ENCODE results near the gene RGS6. TPM values are rescaled to one million over a fixed set of nuclear protein-coding genes. Genes with fewer than 3 reads are reported as not detected.

RGS6 gene
- total and polyA plus RNA-seq, 2 experiments from 2014 or later = not detected

GRCh38 chr14:72094844-72095582 is 162.8 kb downstream of the RGS6 start:
- no peaks in the 10 kb centered on the region for H4K20me1 ChIP-seq (ENCODE audit: insufficient read depth)
- no peaks in the 10 kb centered on the region for H3K9me3 ChIP-seq (ENCODE audit: low read depth)
- no peak overlapping the region for H3K9ac ChIP-seq
- H3K4me3 ChIP-seq = no peak overlapping the region
- TF ChIP-seq EZH2 (IDR thresholded peaks at IDR 0.05; ENCODE audit: insufficient read depth, poor library complexity, severe bottlenecking) (no peak), EZH2phosphoT487 (IDR thresholded peaks at IDR 0.05; ENCODE audit: insufficient read depth, low read depth) (no peak)
- H3K9me2 ChIP-seq (ENCODE audit: insufficient read depth) = no peaks in the 10 kb centered on the region
- H3K4me2 ChIP-seq (ENCODE audit: unreplicated experiment) = no peak overlapping the region
- 15% methylated on average over 6 of the region's 6 CpGs for WGBS, 2 experiments (ENCODE audit: low coverage in 1 of 2, low lambda C conversion rate in 2 of 2, missing lambda C conversion rate in 2 of 2)
- no peaks in the 10 kb centered on the region for H3K4me1 ChIP-seq (ENCODE audit: insufficient read depth)
- no peaks in the 10 kb centered on the region for H3K27me3 ChIP-seq (replicated peaks; ENCODE audit: insufficient read depth)
- in situ Hi-C loops (cut with MboI) = no loop called here
- no peaks in the 10 kb centered on the region for H3F3A ChIP-seq (ENCODE audit: insufficient read depth)
- DNase-seq = no peak
- no peaks in the 10 kb centered on the region for H3K36me3 ChIP-seq (ENCODE audit: low read depth)
- no peaks in the 10 kb centered on the region for H3K79me2 ChIP-seq (ENCODE audit: insufficient read depth)
- no peak overlapping the region for H2AFZ ChIP-seq
- no peak overlapping the region for H3K27ac ChIP-seq

GRCh38 chr14:72097173-72097783 is 165.0 kb downstream of the RGS6 start:
- H3K4me1 ChIP-seq (ENCODE audit: insufficient read depth) = no peaks in the 10 kb centered on the region
- no peak overlapping the region for H3K4me3 ChIP-seq
- H2AFZ ChIP-seq = no peak overlapping the region
- H3F3A ChIP-seq (ENCODE audit: insufficient read depth) = no peaks in the 10 kb centered on the region
- 27 to 30% methylated on average over 4 of the region's 4 CpGs for WGBS, 2 experiments (ENCODE audit: low coverage in 1 of 2, low lambda C conversion rate in 2 of 2, missing lambda C conversion rate in 2 of 2)
- no peaks in the 10 kb centered on the region for H3K9me2 ChIP-seq (ENCODE audit: insufficient read depth)
- no peak overlapping the region for H3K9ac ChIP-seq
- no peak for TF ChIP-seq EZH2 (IDR thresholded peaks at IDR 0.05; ENCODE audit: insufficient read depth, poor library complexity, severe bottlenecking)
- TF ChIP-seq EZH2phosphoT487 (IDR thresholded peaks at IDR 0.05; ENCODE audit: insufficient read depth, low read depth) = no peak
- H3K27me3 ChIP-seq (replicated peaks; ENCODE audit: insufficient read depth) = no peaks in the 10 kb centered on the region
- in situ Hi-C loops (cut with MboI) = no loop called here
- no peaks in the 10 kb centered on the region for H3K36me3 ChIP-seq (ENCODE audit: low read depth)
- no peak for DNase-seq
- H4K20me1 ChIP-seq (ENCODE audit: insufficient read depth) = no peaks in the 10 kb centered on the region
- no peaks in the 10 kb centered on the region for H3K9me3 ChIP-seq (ENCODE audit: low read depth)
- H3K79me2 ChIP-seq (ENCODE audit: insufficient read depth) = no peaks in the 10 kb centered on the region
- no peak overlapping the region for H3K27ac ChIP-seq
- H3K4me2 ChIP-seq (ENCODE audit: unreplicated experiment) = no peak overlapping the region

GRCh38 chr14:72098210-72098609 is 166.0 kb downstream of the RGS6 start:
- H3K79me2 ChIP-seq (ENCODE audit: insufficient read depth) = no peaks in the 10 kb centered on the region
- H3K27me3 ChIP-seq (replicated peaks; ENCODE audit: insufficient read depth) = no peaks in the 10 kb centered on the region
- no peaks in the 10 kb centered on the region for H3K9me3 ChIP-seq (ENCODE audit: low read depth)
- H3K4me1 ChIP-seq (ENCODE audit: insufficient read depth) = no peaks in the 10 kb centered on the region
- H3K36me3 ChIP-seq (ENCODE audit: low read depth) = no peaks in the 10 kb centered on the region
- no peaks in the 10 kb centered on the region for H4K20me1 ChIP-seq (ENCODE audit: insufficient read depth)
- H3K4me2 ChIP-seq (ENCODE audit: unreplicated experiment) = no peak overlapping the region
- no peak overlapping the region for H3K9ac ChIP-seq
- WGBS, 2 experiments (ENCODE audit: low coverage in 1 of 2, low lambda C conversion rate in 2 of 2, missing lambda C conversion rate in 2 of 2) = 11 to 17% methylated on average over 4 of the region's 4 CpGs
- no peak overlapping the region for H3K27ac ChIP-seq
- no peak for TF ChIP-seq EZH2 (IDR thresholded peaks at IDR 0.05; ENCODE audit: insufficient read depth, poor library complexity, severe bottlenecking)
- TF ChIP-seq EZH2phosphoT487 (IDR thresholded peaks at IDR 0.05; ENCODE audit: insufficient read depth, low read depth) = no peak
- H3K4me3 ChIP-seq = no peak overlapping the region
- no peaks in the 10 kb centered on the region for H3F3A ChIP-seq (ENCODE audit: insufficient read depth)
- in situ Hi-C loops (cut with MboI) = no loop called here
- H3K9me2 ChIP-seq (ENCODE audit: insufficient read depth) = no peaks in the 10 kb centered on the region
- H2AFZ ChIP-seq = no peak overlapping the region
- no peak for DNase-seq

DNA sequence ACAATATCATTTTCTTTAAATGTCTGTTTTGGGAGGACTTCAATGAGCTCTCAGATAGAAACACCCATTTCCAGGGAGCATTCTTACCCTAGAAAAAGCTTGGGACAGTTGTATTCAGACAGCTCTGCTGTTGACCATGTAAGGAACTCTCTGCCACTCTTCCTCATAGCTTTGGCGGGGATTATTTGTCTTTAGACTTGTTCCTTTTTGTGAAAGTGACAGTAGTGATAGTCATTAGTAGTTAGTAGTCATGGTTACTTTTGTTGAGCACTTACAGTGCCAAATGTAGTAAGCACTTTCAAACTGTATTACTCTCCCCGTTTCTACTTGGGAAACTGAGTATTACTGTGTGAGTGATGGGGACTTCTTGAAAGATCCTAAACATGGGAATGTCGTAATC is 167.3 kb downstream of the RGS6 start:
- no peaks in the 10 kb centered on the region for H3K27me3 ChIP-seq (replicated peaks; ENCODE audit: insufficient read depth)
- H3F3A ChIP-seq (ENCODE audit: insufficient read depth) = no peaks in the 10 kb centered on the region
- 6 to 13% methylated on average over 3 of the region's 3 CpGs for whole genome bisulfite sequencing, 2 experiments (ENCODE audit: low coverage in 1 of 2, low lambda C conversion rate in 2 of 2, missing lambda C conversion rate in 2 of 2)
- H3K4me1 ChIP-seq (ENCODE audit: insufficient read depth) = no peaks in the 10 kb centered on the region
- in situ Hi-C loops (cut with MboI) = no loop called here
- no peaks in the 10 kb centered on the region for H4K20me1 ChIP-seq (ENCODE audit: insufficient read depth)
- no peak for DNase-seq
- no peak overlapping the region for H3K4me3 ChIP-seq
- H3K36me3 ChIP-seq (ENCODE audit: low read depth) = no peaks in the 10 kb centered on the region
- no peak overlapping the region for H3K4me2 ChIP-seq (ENCODE audit: unreplicated experiment)
- H2AFZ ChIP-seq = no peak overlapping the region
- H3K79me2 ChIP-seq (ENCODE audit: insufficient read depth) = no peaks in the 10 kb centered on the region
- H3K9ac ChIP-seq = no peak overlapping the region
- TF ChIP-seq EZH2phosphoT487 (IDR thresholded peaks at IDR 0.05; ENCODE audit: insufficient read depth, low read depth) (no peak), EZH2 (IDR thresholded peaks at IDR 0.05; ENCODE audit: insufficient read depth, poor library complexity, severe bottlenecking) (no peak)
- H3K9me2 ChIP-seq (ENCODE audit: insufficient read depth) = no peaks in the 10 kb centered on the region
- H3K9me3 ChIP-seq (ENCODE audit: low read depth) = no peaks in the 10 kb centered on the region
- no peak overlapping the region for H3K27ac ChIP-seq
